ENCODE measurements around the gene JMJD8. TPM values are rescaled to one million over a fixed set of nuclear protein-coding genes. Genes with fewer than 3 reads are reported as not detected.

JMJD8 gene
- total and polyA plus RNA-seq, 7 experiments from 2014 or later: 26.8 to 62.1 (median 43.2) TPM

DNA sequence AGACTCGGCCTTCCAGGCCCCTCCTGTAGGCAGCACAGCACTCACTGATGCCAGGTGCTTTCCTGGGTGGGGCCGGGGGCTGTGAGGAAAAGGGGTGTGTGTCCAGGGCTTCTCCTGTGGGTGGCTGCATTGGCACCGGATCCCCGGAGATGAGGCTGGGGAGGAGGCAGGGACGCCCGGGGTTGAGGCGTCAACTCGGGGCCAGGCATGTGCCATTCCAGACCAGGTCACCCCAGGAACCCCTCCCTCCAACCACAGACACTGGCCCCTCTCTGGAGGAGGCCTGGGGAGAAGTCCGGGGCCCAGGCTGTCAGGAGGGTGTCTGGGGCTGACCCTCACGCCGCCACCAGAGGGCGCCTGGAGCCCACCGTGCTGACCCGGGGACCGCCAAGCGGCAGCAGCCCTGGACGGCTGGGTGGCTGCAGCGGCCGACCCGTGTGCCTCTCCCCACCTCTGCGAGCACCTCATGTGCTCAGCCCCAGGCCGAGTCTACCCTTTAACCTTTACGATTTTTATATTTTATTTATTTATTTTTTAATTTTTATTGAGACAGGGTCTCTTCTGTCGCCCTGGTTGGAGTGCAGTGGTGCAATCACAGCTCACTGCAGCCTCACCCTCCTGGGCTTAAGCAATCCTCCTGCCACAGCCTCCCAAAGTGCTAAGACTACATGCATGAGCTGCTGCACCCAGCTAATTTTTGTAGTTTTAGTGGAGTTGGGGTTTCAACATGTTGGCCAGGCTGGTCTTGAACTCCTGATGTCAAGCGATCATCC is 27.6 kb upstream of the JMJD8 start:
- H3K27me3 Mint-ChIP-seq: peaks cover 13 to 44% (median 21%) of the 10 kb centered on the region in 5 donors
- intact Hi-C loops (cut with micrococcal nuclease): loop anchor here (1.0 to 10.0 kb wide), 7 partner anchors 22 to 392 kb away; partner anchors contain the start of gene LMF1 (in 1 of the 2)

GRCh38 chr16:711084-711483 is 26.9 kb upstream of the JMJD8 start:
- POLR2A ChIA-PET: interaction anchor here (1.5 to 1.8 kb wide), 2 partner anchors 9 to 15 kb away, joined by 5 to 7 read pairs; no protein-coding TSS in a partner anchor
- ATAC-seq (no peak), DNase-seq (no peak)
- Histone ChIP-seq H3K27ac (ENCODE audit: low read depth, low read length) (no peak overlapping the region), H3K9me3 (ENCODE audit: control insufficient read depth in 2 of 3, low read length in 3 of 3) (no peaks in the 10 kb centered on the region), H3K4me3 (ENCODE audit: low read length) (no peak overlapping the region), H3K36me3 (ENCODE audit: control insufficient read depth in 2 of 3, insufficient read depth in 3 of 3, low read length in 3 of 3) (no peaks in the 10 kb centered on the region), H3K27me3 (ENCODE audit: control insufficient read depth in 2 of 2, insufficient read depth in 2 of 2, low read length in 2 of 2) (peaks cover 4 to 13% of the 10 kb centered on the region in 2 donors), H3K4me1 (ENCODE audit: control insufficient read depth in 2 of 2, insufficient read depth in 2 of 2, low read length in 2 of 2) (no peaks in the 10 kb centered on the region)
- H3K36me3 Mint-ChIP-seq: no peaks in the 10 kb centered on the region
- intact Hi-C loops (cut with micrococcal nuclease): loop anchor here (1.0 to 10.0 kb wide), 7 partner anchors 22 to 392 kb away; partner anchors contain the start of gene LMF1 (in 1 of the 2)
- CTCF ChIA-PET: interaction anchor here (0.6 to 2.4 kb wide), 6 partner anchors 9 to 72 kb away, joined by 3 to 7 read pairs (median 4); no protein-coding TSS in a partner anchor
- no peak overlapping the region for H3K4me3 Mint-ChIP-seq
- H3K9me3 Mint-ChIP-seq: peaks cover 0 to 2% (median 0%) of the 10 kb centered on the region in 11 donors
- peaks cover 17 to 46% (median 21%) of the 10 kb centered on the region in 5 donors for H3K27me3 Mint-ChIP-seq
- H3K4me1 Mint-ChIP-seq: peaks cover 0 to 4% (median 4%) of the 10 kb centered on the region in 7 donors
- H3K27ac Mint-ChIP-seq: no peak overlapping the region

More for the DNA sequence above, 27.6 kb upstream of the JMJD8 start:
- H3K4me1 ChIP-seq (ENCODE audit: control insufficient read depth in 2 of 2, insufficient read depth in 2 of 2, low read length in 2 of 2): no peaks in the 10 kb centered on the region
- no peaks in the 10 kb centered on the region for H3K36me3 Mint-ChIP-seq
- no peaks in the 10 kb centered on the region for H3K36me3 ChIP-seq (ENCODE audit: control insufficient read depth in 2 of 3, insufficient read depth in 3 of 3, low read length in 3 of 3)
- peaks cover 0 to 4% (median 4%) of the 10 kb centered on the region in 7 donors for H3K4me1 Mint-ChIP-seq
- POLR2A ChIA-PET: interaction anchor here (1.1 to 1.8 kb wide), 4 partner anchors 16 to 34 kb away, joined by 3 to 7 read pairs (median 3); partner anchors contain the start of gene CIAO3
- peaks cover 0 to 2% (median 0%) of the 10 kb centered on the region in 11 donors for H3K9me3 Mint-ChIP-seq
- peak; percentile 54 to 86 (median 72) for DNase-seq
- ATAC-seq: peak; percentile 71
- CTCF ChIA-PET: interaction anchor here (0.6 to 2.4 kb wide), 17 partner anchors 9 to 344 kb away, joined by 3 to 24 read pairs (median 6); partner anchors contain the start of genes ANTKMT and CIAO3
- no peak overlapping the region for H3K27ac Mint-ChIP-seq
- no peak overlapping the region for H3K27ac ChIP-seq (ENCODE audit: low read depth, low read length)
- H3K27me3 ChIP-seq (ENCODE audit: control insufficient read depth in 2 of 2, insufficient read depth in 2 of 2, low read length in 2 of 2): peaks cover 4 to 7% of the 10 kb centered on the region in 2 donors
- no peak overlapping the region for H3K4me3 Mint-ChIP-seq
- H3K9me3 ChIP-seq (ENCODE audit: control insufficient read depth in 2 of 3, low read length in 3 of 3): no peaks in the 10 kb centered on the region
- H3K4me3 ChIP-seq (ENCODE audit: low read length): no peak overlapping the region

GRCh38 chr16:710500-711075 is 26.5 kb upstream of the JMJD8 start:
- H3K4me3 ChIP-seq (ENCODE audit: low read length): no peak overlapping the region
- ChIA-PET POLR2A (interaction anchor here (1.1 to 1.8 kb wide), 3 partner anchors 10 to 20 kb away, joined by 3 to 7 read pairs (median 5); partner anchors contain the start of gene WDR24), CTCF (interaction anchor here (0.6 to 2.4 kb wide), 8 partner anchors 8 to 73 kb away, joined by 3 to 7 read pairs (median 3); partner anchors contain the start of genes CIAO3 and WDR24)
- peaks cover 4 to 13% of the 10 kb centered on the region in 2 donors for H3K27me3 ChIP-seq (ENCODE audit: control insufficient read depth in 2 of 2, insufficient read depth in 2 of 2, low read length in 2 of 2)
- H3K27me3 Mint-ChIP-seq: peaks cover 17 to 42% (median 21%) of the 10 kb centered on the region in 5 donors
- no peaks in the 10 kb centered on the region for H3K36me3 Mint-ChIP-seq
- DNase-seq (no peak), ATAC-seq (no peak)
- H3K36me3 ChIP-seq (ENCODE audit: control insufficient read depth in 2 of 3, insufficient read depth in 3 of 3, low read length in 3 of 3): no peaks in the 10 kb centered on the region
- intact Hi-C loops (cut with micrococcal nuclease): loop anchor here (1.0 to 10.0 kb wide), 7 partner anchors 23 to 393 kb away; partner anchors contain the start of gene LMF1 (in 1 of the 2)
- no peaks in the 10 kb centered on the region for H3K4me1 ChIP-seq (ENCODE audit: control insufficient read depth in 2 of 2, insufficient read depth in 2 of 2, low read length in 2 of 2)
- H3K27ac ChIP-seq (ENCODE audit: low read depth, low read length): no peak overlapping the region
- no peak overlapping the region for H3K27ac Mint-ChIP-seq
- no peaks in the 10 kb centered on the region for H3K9me3 ChIP-seq (ENCODE audit: control insufficient read depth in 2 of 3, low read length in 3 of 3)
- H3K4me1 Mint-ChIP-seq: peaks cover 0 to 4% (median 4%) of the 10 kb centered on the region in 7 donors
- no peak overlapping the region for H3K4me3 Mint-ChIP-seq
- peaks cover 0 to 2% (median 0%) of the 10 kb centered on the region in 11 donors for H3K9me3 Mint-ChIP-seq

- H3K4me3 ChIP-seq (ENCODE audit: low read length): no peak overlapping the region
- ChIA-PET CTCF (interaction anchor here (0.6 to 1.5 kb wide), 8 partner anchors 8 to 379 kb away, joined by 3 to 5 read pairs (median 3); partner anchors contain the start of genes CIAO3 and WDR24), POLR2A (interaction anchor here (1.1 to 1.5 kb wide), 3 partner anchors 10 to 20 kb away, joined by 3 to 5 read pairs (median 3); partner anchors contain the start of gene WDR24)
- no peak overlapping the region for H3K27ac ChIP-seq (ENCODE audit: low read depth, low read length)
- no peaks in the 10 kb centered on the region for H3K36me3 ChIP-seq (ENCODE audit: control insufficient read depth in 2 of 3, insufficient read depth in 3 of 3, low read length in 3 of 3)
- no peaks in the 10 kb centered on the region for H3K9me3 ChIP-seq (ENCODE audit: control insufficient read depth in 2 of 3, low read length in 3 of 3)
- no peaks in the 10 kb centered on the region for H3K36me3 Mint-ChIP-seq
- no peaks in the 10 kb centered on the region for H3K4me1 ChIP-seq (ENCODE audit: control insufficient read depth in 2 of 2, insufficient read depth in 2 of 2, low read length in 2 of 2)
- ATAC-seq (no peak), DNase-seq (no peak)
- peaks cover 0 to 4% (median 4%) of the 10 kb centered on the region in 7 donors for H3K4me1 Mint-ChIP-seq
- peak overlapping the region in 1 of 9 donors; percentile 25 for H3K27ac Mint-ChIP-seq
- peaks cover 0 to 2% (median 0%) of the 10 kb centered on the region in 11 donors for H3K9me3 Mint-ChIP-seq
- no peak overlapping the region for H3K4me3 Mint-ChIP-seq
- intact Hi-C loops (cut with micrococcal nuclease): loop anchor here (2.0 to 10.0 kb wide), 2 partner anchors 265 to 393 kb away; partner anchors contain the start of gene LMF1 (in 1 of the 2)
- H3K27me3 Mint-ChIP-seq: peaks cover 17 to 42% (median 21%) of the 10 kb centered on the region in 5 donors
- H3K27me3 ChIP-seq (ENCODE audit: control insufficient read depth in 2 of 2, insufficient read depth in 2 of 2, low read length in 2 of 2): peaks cover 4 to 13% of the 10 kb centered on the region in 2 donors
Observed at GRCh38 chr16:709566-710499, 25.7 kb upstream of the JMJD8 start.

- peaks cover 4 to 18% of the 10 kb centered on the region in 2 donors for H3K27me3 ChIP-seq (ENCODE audit: control insufficient read depth in 2 of 2, insufficient read depth in 2 of 2, low read length in 2 of 2)
- Mint-ChIP-seq H3K27me3 (peaks cover 17 to 45% (median 21%) of the 10 kb centered on the region in 5 donors), H3K4me1 (peaks cover 0 to 4% (median 4%) of the 10 kb centered on the region in 7 donors)
Observed at GRCh38 chr16:708959-709358, 24.8 kb upstream of the JMJD8 start.

More at GRCh38 chr16:708959-709358, 24.8 kb upstream of the JMJD8 start:
- DNase-seq (no peak), ATAC-seq (no peak)
- Histone ChIP-seq H3K4me1 (ENCODE audit: control insufficient read depth in 2 of 2, insufficient read depth in 2 of 2, low read length in 2 of 2) (no peaks in the 10 kb centered on the region), H3K27ac (ENCODE audit: low read depth, low read length) (no peak overlapping the region), H3K9me3 (ENCODE audit: control insufficient read depth in 2 of 3, low read length in 3 of 3) (no peaks in the 10 kb centered on the region), H3K36me3 (ENCODE audit: control insufficient read depth in 2 of 3, insufficient read depth in 3 of 3, low read length in 3 of 3) (no peaks in the 10 kb centered on the region), H3K4me3 (ENCODE audit: low read length) (no peak overlapping the region)
- POLR2A ChIA-PET: interaction anchor here (1.2 kb wide), 1 partner anchor 14 kb away, joined by 3 read pairs; no protein-coding TSS in a partner anchor
- intact Hi-C loops (cut with micrococcal nuclease): no loop called here
- H3K36me3 Mint-ChIP-seq: no peaks in the 10 kb centered on the region
- H3K27ac Mint-ChIP-seq: no peak overlapping the region
- H3K9me3 Mint-ChIP-seq: peaks cover 0 to 2% (median 0%) of the 10 kb centered on the region in 11 donors
- no peak overlapping the region for H3K4me3 Mint-ChIP-seq
- CTCF ChIA-PET: no interaction called here

All from naive thymus-derived CD4-positive, alpha-beta T cell (primary cell).